CD14-positive monocyte (primary cell): Measurements from ENCODE around the gene NRGN. TPM values are rescaled to one million over a fixed set of nuclear protein-coding genes. Genes with fewer than 3 reads are reported as not detected.

Source experiments
- DNase-seq, 3 donors: peaks; one replicate each; pipeline ENCODE4 v3.0.0-alpha.2; 2011 to 2022
- H2AFZ ChIP-seq: 2 replicates; pipeline ENCODE4 v1.6.0; 2012; ENCODE audit warnings: mild to moderate bottlenecking, low read depth, low read length, inconsistent platforms; ENCODE audit not compliant: insufficient read depth, poor library complexity, severe bottlenecking
- H3K27ac ChIP-seq, 2 donors: 1 replicate in 1 of 2; 2 replicates in 1 of 2; pipeline ENCODE4 v1.5.1; 2012 to 2013; ENCODE audit warnings: low read length in 2 of 2, control low read depth in 1 of 2, inconsistent platforms in 1 of 2, low read depth in 1 of 2, mild to moderate bottlenecking in 1 of 2
- H3K27me3 ChIP-seq, 2 donors: one replicate each; pipeline versions ENCODE4 v1.6.0 to v1.6.1; 2011 to 2013; ENCODE audit warnings: low read length in 2 of 2; ENCODE audit not compliant: control insufficient read depth in 2 of 2, insufficient read depth in 2 of 2
- H3K36me3 ChIP-seq, 2 donors: replicated peaks in 1 of 2; 1 replicate in 1 of 2; 2 replicates in 1 of 2; pipeline versions ENCODE4 v1.5.1 to v1.6.1; 2012 to 2013; ENCODE audit warnings: low read length in 2 of 2, control low read depth in 1 of 2, inconsistent platforms in 1 of 2, mild to moderate bottlenecking in 1 of 2; ENCODE audit not compliant: insufficient read depth in 2 of 2, control insufficient read depth in 1 of 2
- H3K4me1 ChIP-seq, 2 donors: 1 replicate in 1 of 2; 2 replicates in 1 of 2; pipeline versions ENCODE4 v1.5.1 to v1.6.1; 2012 to 2013; ENCODE audit warnings: low read length in 2 of 2, control low read depth in 1 of 2, inconsistent platforms in 1 of 2, mild to moderate bottlenecking in 1 of 2, moderate library complexity in 1 of 2; ENCODE audit not compliant: insufficient read depth in 2 of 2, control insufficient read depth in 1 of 2
- H3K4me2 ChIP-seq: replicated peaks from 2 replicates; pipeline ENCODE3; 2012; ENCODE audit warnings: low read length, moderate library complexity, mild to moderate bottlenecking; ENCODE audit not compliant: poor library complexity, severe bottlenecking; ENCODE audit errors: extremely low read depth
- H3K4me3 ChIP-seq, 3 experiments: fragments of 200-600 bp in 1 of 3; sonication (generic) in 1 of 3; replicated peaks in 1 of 3; 1 replicate in 2 of 3; 2 replicates in 1 of 3; pipeline ENCODE4 v1.5.1; 2011 to 2013; ENCODE audit warnings: low read length in 3 of 3, mild to moderate bottlenecking in 3 of 3, control low read depth in 2 of 3, low read depth in 2 of 3, inconsistent platforms in 1 of 3, moderate library complexity in 1 of 3
- H3K79me2 ChIP-seq: 2 replicates; pipeline ENCODE4 v1.6.0; 2012; ENCODE audit warnings: mild to moderate bottlenecking, control low read depth, inconsistent platforms, low read length, moderate library complexity; ENCODE audit not compliant: insufficient read depth
- H3K9ac ChIP-seq: 2 replicates; pipeline ENCODE4 v1.6.0; 2017; ENCODE audit warnings: low read length, mild to moderate bottlenecking; ENCODE audit not compliant: insufficient read depth, poor library complexity, severe bottlenecking
- H3K9me3 ChIP-seq, 2 donors: replicated peaks in 1 of 2; 1 replicate in 1 of 2; 2 replicates in 1 of 2; pipeline versions ENCODE4 v1.5.1 to v1.6.1; 2012 to 2013; ENCODE audit warnings: low read length in 2 of 2, control low read depth in 1 of 2; ENCODE audit not compliant: control insufficient read depth in 1 of 2, insufficient read depth in 1 of 2
- H4K20me1 ChIP-seq: 2 replicates; pipeline ENCODE4 v1.6.0; 2012; ENCODE audit warnings: mild to moderate bottlenecking, low read length, control low read depth, moderate library complexity; ENCODE audit not compliant: insufficient read depth
- H3K27ac Mint-ChIP-seq, 7 donors: one replicate each; pipeline ENCODE4 v1.8.0; 2020; ENCODE audit warnings: mild to moderate bottlenecking in 7 of 7, mixed read lengths in 7 of 7, moderate library complexity in 6 of 7, inconsistent platforms in 2 of 7
- H3K27me3 Mint-ChIP-seq, 3 donors: one replicate each; pipeline ENCODE4 v1.8.0; 2021 to 2022; ENCODE audit warnings: low read depth in 3 of 3, mild to moderate bottlenecking in 3 of 3, mixed read lengths in 3 of 3, moderate library complexity in 3 of 3, inconsistent platforms in 1 of 3
- H3K36me3 Mint-ChIP-seq, 2 donors: one replicate each; pipeline ENCODE4 v1.8.0; 2020; ENCODE audit warnings: mixed read lengths in 2 of 2, inconsistent platforms in 1 of 2, mild to moderate bottlenecking in 1 of 2
- H3K4me1 Mint-ChIP-seq: one replicate; pipeline ENCODE4 v1.8.0; 2020; ENCODE audit warnings: mild to moderate bottlenecking, mixed read lengths
- H3K4me3 Mint-ChIP-seq, 2 donors: one replicate each; pipeline ENCODE4 v1.8.0; 2020; ENCODE audit warnings: mild to moderate bottlenecking in 2 of 2, mixed read lengths in 2 of 2, moderate library complexity in 1 of 2
- H3K9me3 Mint-ChIP-seq, 7 donors: one replicate each; pipeline ENCODE4 v1.8.0; 2020 to 2022; ENCODE audit warnings: mixed read lengths in 7 of 7, mild to moderate bottlenecking in 6 of 7, moderate library complexity in 6 of 7, inconsistent platforms in 2 of 7
- CTCF ChIP-seq: fragments of 200-600 bp; IDR thresholded peaks from one replicate; pipeline ENCODE4 v1.8.0; 2022; ENCODE audit warnings: antibody characterized with exemption, mild to moderate bottlenecking
- WGBS: methylation state at CpG from one replicate; pipeline ENCODE4 v1.1.5; 2013; ENCODE audit warnings: missing lambda C conversion rate; ENCODE audit not compliant: insufficient coverage; 5-methylcytosine and 5-hydroxymethylcytosine counted together
- intact Hi-C, 2 donors: fragments of 100-400 bp; cut with micrococcal nuclease; formaldehyde crosslinking; loops; one replicate each; pipeline versions ENCODE4 v1.15.0 to v1.15.1; 2023
- polyA plus RNA-seq, 3 donors: library from polyadenylated mRNA; depleted of rRNA in 1 of 3; unstranded in 2 of 3; stranded (reverse) in 1 of 3; fragments of 300-500 nt in 2 of 3; fragments of >200 nt in 1 of 3; fragmentation: Illumina TruSeq in 2 of 3; gene quantifications; 1 replicate in 2 of 3; 2 replicates in 1 of 3; pipeline ENCODE4 v1.2.3, GENCODE V29; 2012 to 2021

NRGN gene
- polyA plus RNA-seq, 3 donors, result 17.2 to 125 (median 19.2) TPM

- H3K9ac ChIP-seq, result no peak overlapping the region
- H3K36me3 Mint-ChIP-seq, result peaks cover 3 to 6% of the 10 kb centered on the region in 2 donors
Measured at GRCh38 chr11:124784051-124784450, 44.3 kb downstream of the NRGN start.

GRCh38 chr11:124788521-124788920 lies 48.8 kb downstream of the NRGN start:
- no peaks in the 10 kb centered on the region for H3K9me3 ChIP-seq
- H3K27me3 ChIP-seq, result no peaks in the 10 kb centered on the region
- Mint-ChIP-seq H3K4me3 (no peak overlapping the region), H3K27me3 (no peaks in the 10 kb centered on the region), H3K9me3 (no peaks in the 10 kb centered on the region), H3K4me1 (peaks cover 17% of the 10 kb centered on the region), H3K36me3 (peaks cover 2 to 3% of the 10 kb centered on the region in 2 donors), H3K27ac (no peak overlapping the region)
- DNase-seq, result no peak
- H4K20me1 ChIP-seq, result peaks cover 58% of the 10 kb centered on the region
- no peak overlapping the region for H3K9ac ChIP-seq
- no peak overlapping the region for H3K27ac ChIP-seq
- TF ChIP-seq CTCF, result no peak
- H3K4me1 ChIP-seq, result peaks cover 4 to 11% of the 10 kb centered on the region in 2 donors
- no peaks in the 10 kb centered on the region for H3K36me3 ChIP-seq
- H3K4me2 ChIP-seq, result no peak overlapping the region
- H3K4me3 ChIP-seq, result no peak overlapping the region
- intact Hi-C loops, result no loop called here
- H2AFZ ChIP-seq, result no peak overlapping the region
- peaks cover 32% of the 10 kb centered on the region for H3K79me2 ChIP-seq

More at GRCh38 chr11:124784051-124784450, 44.3 kb downstream of the NRGN start:
- H3K4me3 Mint-ChIP-seq, result no peak overlapping the region
- no peaks in the 10 kb centered on the region for H3K4me1 Mint-ChIP-seq
- DNase-seq, result no peak
- no peak overlapping the region for H3K4me2 ChIP-seq
- TF ChIP-seq CTCF, result no peak
- peaks cover 21% of the 10 kb centered on the region for H4K20me1 ChIP-seq
- no peaks in the 10 kb centered on the region for H3K27me3 ChIP-seq
- no peaks in the 10 kb centered on the region for H3K9me3 ChIP-seq
- intact Hi-C loops, result no loop called here
- peaks cover 0 to 1% (median 0%) of the 10 kb centered on the region in 3 donors for H3K27me3 Mint-ChIP-seq
- H3K36me3 ChIP-seq, result no peaks in the 10 kb centered on the region
- H3K79me2 ChIP-seq, result peaks cover 7% of the 10 kb centered on the region
- H3K4me3 ChIP-seq, result no peak overlapping the region
- H2AFZ ChIP-seq, result no peak overlapping the region
- no peaks in the 10 kb centered on the region for H3K4me1 ChIP-seq
- H3K27ac Mint-ChIP-seq, result no peak overlapping the region
- 95% methylated on average over 2 of the region's 2 CpGs for WGBS
- no peak overlapping the region for H3K27ac ChIP-seq
- no peaks in the 10 kb centered on the region for H3K9me3 Mint-ChIP-seq
